AG08396 (cell line): ENCODE results near the gene STC2.

Experiments
- DNase-seq: peaks from one replicate; pipeline ENCODE4 v3.0.0; 2012; ENCODE audit warnings: low spot score, mixed read lengths

Gene STC2

GRCh38 chr5:173312821-173313220, 15.4 kb downstream of the STC2 start:
- DNase-seq, result no peak

- no peak for DNase-seq
Observed at GRCh38 chr5:173311818-173312585, 16.2 kb downstream of the STC2 start.

GRCh38 chr5:173310861-173311785, 17.1 kb downstream of the STC2 start:
- DNase-seq, result peak; percentile 49

- no peak for DNase-seq
Observed at GRCh38 chr5:173310218-173310769, 17.9 kb downstream of the STC2 start.

GRCh38 chr5:173309731-173310130, 18.5 kb downstream of the STC2 start:
- DNase-seq, result no peak

GRCh38 chr5:173308226-173308625, 20.0 kb downstream of the STC2 start:
- DNase-seq, result no peak

GRCh38 chr5:173307695-173308094, 20.5 kb downstream of the STC2 start:
- DNase-seq, result no peak

GRCh38 chr5:173306695-173307094, 21.5 kb downstream of the STC2 start:
- DNase-seq, result no peak

GRCh38 chr5:173304591-173304988, 23.6 kb downstream of the STC2 start:
- no peak for DNase-seq

- no peak for DNase-seq
Observed at GRCh38 chr5:173303878-173304590, 24.2 kb downstream of the STC2 start.

GRCh38 chr5:173302546-173303155, 25.6 kb downstream of the STC2 start:
- DNase-seq, result peak; percentile 91

- no peak for DNase-seq
Observed at GRCh38 chr5:173301695-173302545, 26.3 kb downstream of the STC2 start.

GRCh38 chr5:173300389-173301047, 27.7 kb downstream of the STC2 start:
- no peak for DNase-seq

- DNase-seq, result no peak
Observed at GRCh38 chr5:173299820-173300219, 28.4 kb downstream of the STC2 start.

- DNase-seq, result no peak
Observed at GRCh38 chr5:173298213-173298926, 29.8 kb downstream of the STC2 start.

GRCh38 chr5:173297813-173298212, 30.4 kb downstream of the STC2 start:
- DNase-seq, result no peak

GRCh38 chr5:173296737-173297676, 31.2 kb downstream of the STC2 start:
- no peak for DNase-seq

GRCh38 chr5:173295796-173296195, 32.4 kb downstream of the STC2 start:
- DNase-seq, result no peak
